Astrocyte of the cerebellum (primary cell): ENCODE measurements around the gene DLL3.

ENCODE experiments used
- DNase-seq: peaks from one replicate; pipeline ENCODE4 v3.0.0-alpha.2; 2011; ENCODE audit warnings: low read depth
- H3K4me3 ChIP-seq: 2 replicates; pipeline ENCODE4 v1.5.1; 2011; ENCODE audit warnings: mild to moderate bottlenecking, low read depth, low read length, moderate library complexity
- CTCF ChIP-seq: IDR thresholded peaks from 2 replicates; pipeline ENCODE4 v1.5.1; 2012; ENCODE audit warnings: low read length, low read depth, moderate library complexity, mild to moderate bottlenecking; ENCODE audit errors: missing control alignments
- in situ Hi-C: cut with HindIII; loops from 2 replicates; pipeline ENCODE4 v1.10.0; 2017; ENCODE audit warnings: low sequenced_read_pairs

The DLL3 gene

GRCh38 chr19:39497996-39498797, 550 bp upstream of the DLL3 start:
- TF ChIP-seq CTCF, result peak; percentile 43
- H3K4me3 ChIP-seq, result peak overlapping the region; percentile 8
- in situ Hi-C loops, result no loop called here
- DNase-seq, result no peak

- no peak for DNase-seq
- no peak overlapping the region for H3K4me3 ChIP-seq
- TF ChIP-seq CTCF, result no peak
- in situ Hi-C loops, result no loop called here
Observed at GRCh38 chr19:39499932-39500331, 1.2 kb downstream of the DLL3 start.

- H3K4me3 ChIP-seq, result no peak overlapping the region
- in situ Hi-C loops, result no loop called here
Observed at GRCh38 chr19:39500543-39500942, 1.8 kb downstream of the DLL3 start.

GRCh38 chr19:39501340-39501739, 2.6 kb downstream of the DLL3 start:
- in situ Hi-C loops, result no loop called here
- no peak for TF ChIP-seq CTCF
- DNase-seq, result no peak
- H3K4me3 ChIP-seq, result no peak overlapping the region

More at GRCh38 chr19:39500543-39500942, 1.8 kb downstream of the DLL3 start:
- no peak for TF ChIP-seq CTCF
- no peak for DNase-seq

- DNase-seq, result no peak
- TF ChIP-seq CTCF, result peak; percentile 48
- H3K4me3 ChIP-seq, result no peak overlapping the region
- in situ Hi-C loops, result no loop called here
Observed at GRCh38 chr19:39502640-39503417, 4.1 kb downstream of the DLL3 start.

- TF ChIP-seq CTCF, result no peak
- in situ Hi-C loops, result no loop called here
- H3K4me3 ChIP-seq, result peak overlapping the region; percentile 59
- no peak for DNase-seq
Observed at GRCh38 chr19:39506598-39506943, 7.8 kb downstream of the DLL3 start.
